Measurements from ENCODE around the gene DLG1.

Gene DLG1

GRCh38 chr3:197298341-197298944, at the start of gene DLG1:
Gene DLG1, minus strand, starts transcription at chr3:197298612. Its CDS starts 1,408 bp downstream, at chr3:197297204.
- peak; percentile 79 for DNase-seq

- no peak for DNase-seq
Observed at GRCh38 chr3:197348014-197348413, 49.6 kb upstream of the DLG1 start.

- DNase-seq, result no peak
Observed at GRCh38 chr3:197345390-197345789, 47.0 kb upstream of the DLG1 start.

- no peak for DNase-seq
Observed at GRCh38 chr3:197344582-197345318, 46.3 kb upstream of the DLG1 start.

GRCh38 chr3:197343656-197344408, 45.4 kb upstream of the DLG1 start:
- DNase-seq, result no peak

- no peak for DNase-seq
Observed at GRCh38 chr3:197343111-197343510, 44.7 kb upstream of the DLG1 start.

GRCh38 chr3:197340521-197340871, 42.1 kb upstream of the DLG1 start:
- DNase-seq, result no peak

- DNase-seq, result no peak
Observed at GRCh38 chr3:197339841-197340520, 41.6 kb upstream of the DLG1 start.

- no peak for DNase-seq
Observed at GRCh38 chr3:197338586-197338985, 40.2 kb upstream of the DLG1 start.

GRCh38 chr3:197337656-197338055, 39.2 kb upstream of the DLG1 start:
- DNase-seq, result no peak

- DNase-seq, result no peak
Observed at GRCh38 chr3:197337214-197337613, 38.8 kb upstream of the DLG1 start.

- no peak for DNase-seq
Observed at GRCh38 chr3:197336348-197336747, 37.9 kb upstream of the DLG1 start.

GRCh38 chr3:197335428-197336132, 37.2 kb upstream of the DLG1 start:
- no peak for DNase-seq

GRCh38 chr3:197333901-197334639, 35.7 kb upstream of the DLG1 start:
- DNase-seq, result no peak

GRCh38 chr3:197331131-197331530, 32.7 kb upstream of the DLG1 start:
- no peak for DNase-seq

GRCh38 chr3:197329382-197329781, 31.0 kb upstream of the DLG1 start:
- no peak for DNase-seq

GRCh38 chr3:197328198-197328597, 29.8 kb upstream of the DLG1 start:
- no peak for DNase-seq

- DNase-seq, result no peak
Observed at GRCh38 chr3:197327701-197328100, 29.3 kb upstream of the DLG1 start.

- DNase-seq, result no peak
Observed at GRCh38 chr3:197325773-197326172, 27.4 kb upstream of the DLG1 start.

GRCh38 chr3:197322149-197322548, 23.7 kb upstream of the DLG1 start:
- DNase-seq, result no peak

- DNase-seq, result no peak
Observed at GRCh38 chr3:197320582-197320981, 22.2 kb upstream of the DLG1 start.

Measured in NCI-H524 treated with DMSO at 0.1 percent for 48 hours (cell line).